HCT116 (cell line): ENCODE measurements around the gene SAC3D1.

Source experiments
- ATF3 ChIP-seq: IDR thresholded peaks from 2 replicates; pipeline ENCODE4 v1.6.1; 2012
- CBX3 ChIP-seq: IDR thresholded peaks from 2 replicates; pipeline ENCODE4 v1.6.1; 2012; ENCODE audit warnings: low read depth
- CTCF ChIP-seq, 3 experiments: fragments of 200-600 bp in 1 of 3; sonication (generic) in 1 of 3; IDR thresholded peaks in 2 of 3; conservative IDR thresholded peaks in 1 of 3; 2 replicates each; pipeline ENCODE4 v1.5.1; 2012 to 2017; ENCODE audit warnings: low read depth in 2 of 3, low read length in 2 of 3, antibody characterized with exemption in 1 of 3, borderline replicate concordance in 1 of 3, control low read depth in 1 of 3, mild to moderate bottlenecking in 1 of 3, mixed read lengths in 1 of 3, mixed run types in 1 of 3, moderate library complexity in 1 of 3; ENCODE audit not compliant: insufficient read depth in 1 of 3
- EZH2 ChIP-seq: fragments of 200-600 bp; sonication (generic); IDR thresholded peaks from 2 replicates; pipeline ENCODE4 v1.6.1; 2017; ENCODE audit warnings: antibody characterized with exemption, mixed run types
- MAX ChIP-seq: IDR thresholded peaks from 2 replicates; pipeline ENCODE4 v1.6.1; 2012
- POLR2A ChIP-seq: IDR thresholded peaks from 2 replicates; pipeline ENCODE4 v1.7.0; 2011; ENCODE audit warnings: borderline replicate concordance; ENCODE audit not compliant: insufficient read depth, insufficient read length; ENCODE audit errors: extremely low read depth
- POLR2AphosphoS5 ChIP-seq: IDR thresholded peaks from 2 replicates; pipeline ENCODE4 v1.6.1; 2011; ENCODE audit warnings: mild to moderate bottlenecking, low read depth, low read length, moderate library complexity
- RAD21 ChIP-seq: IDR thresholded peaks from 2 replicates; pipeline ENCODE4 v1.6.1; 2012; ENCODE audit warnings: low read depth, mild to moderate bottlenecking
- REST ChIP-seq: IDR thresholded peaks from 2 replicates; pipeline ENCODE4 v1.6.1; 2012; ENCODE audit warnings: low read depth
- SIN3A ChIP-seq: IDR thresholded peaks from 2 replicates; pipeline ENCODE4 v1.6.1; 2012; ENCODE audit warnings: low read depth
- YY1 ChIP-seq: IDR thresholded peaks from 2 replicates; pipeline ENCODE4 v1.6.1; 2011; ENCODE audit warnings: low read length, low read depth, moderate library complexity, mild to moderate bottlenecking; ENCODE audit not compliant: insufficient replicate concordance; ENCODE audit errors: extremely low read depth
- ZFX ChIP-seq: fragments of 450-650 bp; IDR thresholded peaks from 2 replicates; pipeline ENCODE4 v1.6.1; 2017
- ZNF274 ChIP-seq: fragments of 200-500 bp; sonication (Bioruptor generic); IDR thresholded peaks from 2 replicates; pipeline ENCODE4 v1.6.1; 2014; ENCODE audit warnings: mild to moderate bottlenecking, low read depth, low read length, inconsistent platforms

GRCh38 chr11:65077451-65077850, 36.4 kb downstream of the SAC3D1 start:
- TF ChIP-seq CTCF (IDR thresholded peaks at IDR 0.05 in 2 of 3, conservative IDR thresholded peaks at IDR 0.05 in 1 of 3; ENCODE audit: borderline replicate concordance in 1 of 3, insufficient read depth in 1 of 3, low read depth in 2 of 3, low read length in 2 of 3) (no peak), SIN3A (no peak), POLR2A (no peak), EZH2 (no peak), ATF3 (no peak), YY1 (no peak), CBX3 (no peak), POLR2AphosphoS5 (no peak), RAD21 (no peak), MAX (no peak), ZNF274 (no peak), REST (no peak), ZFX (no peak)
